PFSK-1 (cell line): Measurements from ENCODE around the gene PNRC1.

Experiments
- FOXP2 ChIP-seq: optimal IDR thresholded peaks from 2 replicates; pipeline ENCODE3; 2011; ENCODE audit warnings: borderline replicate concordance, control low read depth, inconsistent platforms; ENCODE audit not compliant: insufficient read depth; ENCODE audit errors: extremely low read length, extremely low read depth
- POLR2AphosphoS5 ChIP-seq: IDR thresholded peaks from 2 replicates; pipeline ENCODE4 v1.6.1; 2012; ENCODE audit warnings: low read depth, mild to moderate bottlenecking, control low read depth, low read length, moderate library complexity
- SIN3A ChIP-seq: IDR thresholded peaks from 2 replicates; pipeline ENCODE4 v1.6.1; 2012; ENCODE audit warnings: mild to moderate bottlenecking, low read length, moderate library complexity, borderline replicate concordance; ENCODE audit not compliant: insufficient read depth
- TAF1 ChIP-seq: IDR thresholded peaks from 2 replicates; pipeline ENCODE4 v1.6.1; 2012; ENCODE audit warnings: low read length, control low read depth, borderline replicate concordance; ENCODE audit not compliant: insufficient read depth
- TF ChIP-seq, protein P1 (sequence below), 2 experiments: IDR thresholded peaks; 2 replicates each; pipeline versions ENCODE4 v1.6.1 to v1.8.0; 2011 to 2012; ENCODE audit warnings: low read depth in 2 of 2, low read length in 2 of 2, control low read depth in 1 of 2, inconsistent platforms in 1 of 2, mild to moderate bottlenecking in 1 of 2, moderate library complexity in 1 of 2; ENCODE audit not compliant: insufficient read depth in 1 of 2

Gene PNRC1

DNA sequence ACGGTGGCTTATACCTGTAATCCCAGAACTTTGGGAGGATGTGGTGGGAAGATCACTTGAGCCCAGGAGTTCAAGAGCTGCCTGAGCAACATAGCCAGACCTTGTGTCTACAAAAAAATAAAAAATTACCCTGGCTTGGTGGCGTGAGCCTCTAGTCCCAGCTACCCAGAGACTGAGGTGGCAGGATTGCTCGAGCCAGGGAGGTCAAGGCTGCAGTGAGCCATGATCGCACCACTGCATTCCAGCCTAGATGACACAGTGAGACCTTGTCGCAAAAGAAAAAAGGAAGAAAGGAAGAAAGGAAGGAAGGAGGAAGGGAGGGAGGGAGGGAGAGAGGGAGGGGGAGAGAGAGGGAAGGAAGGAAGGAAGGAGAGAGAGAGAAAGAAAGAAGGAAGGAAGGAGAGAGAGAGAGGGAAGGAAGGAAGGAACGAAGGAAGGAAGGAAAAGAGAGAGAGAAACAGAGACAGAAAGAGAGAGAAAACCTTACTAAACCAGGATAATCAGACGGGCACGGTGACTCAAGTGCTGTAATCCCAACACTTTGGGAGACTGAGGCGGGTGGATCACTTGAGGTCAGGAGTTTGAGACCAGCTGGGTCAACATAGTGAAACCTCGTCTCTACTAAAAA, 10.9 kb upstream of the PNRC1 start:
- TF ChIP-seq, protein P1, sequence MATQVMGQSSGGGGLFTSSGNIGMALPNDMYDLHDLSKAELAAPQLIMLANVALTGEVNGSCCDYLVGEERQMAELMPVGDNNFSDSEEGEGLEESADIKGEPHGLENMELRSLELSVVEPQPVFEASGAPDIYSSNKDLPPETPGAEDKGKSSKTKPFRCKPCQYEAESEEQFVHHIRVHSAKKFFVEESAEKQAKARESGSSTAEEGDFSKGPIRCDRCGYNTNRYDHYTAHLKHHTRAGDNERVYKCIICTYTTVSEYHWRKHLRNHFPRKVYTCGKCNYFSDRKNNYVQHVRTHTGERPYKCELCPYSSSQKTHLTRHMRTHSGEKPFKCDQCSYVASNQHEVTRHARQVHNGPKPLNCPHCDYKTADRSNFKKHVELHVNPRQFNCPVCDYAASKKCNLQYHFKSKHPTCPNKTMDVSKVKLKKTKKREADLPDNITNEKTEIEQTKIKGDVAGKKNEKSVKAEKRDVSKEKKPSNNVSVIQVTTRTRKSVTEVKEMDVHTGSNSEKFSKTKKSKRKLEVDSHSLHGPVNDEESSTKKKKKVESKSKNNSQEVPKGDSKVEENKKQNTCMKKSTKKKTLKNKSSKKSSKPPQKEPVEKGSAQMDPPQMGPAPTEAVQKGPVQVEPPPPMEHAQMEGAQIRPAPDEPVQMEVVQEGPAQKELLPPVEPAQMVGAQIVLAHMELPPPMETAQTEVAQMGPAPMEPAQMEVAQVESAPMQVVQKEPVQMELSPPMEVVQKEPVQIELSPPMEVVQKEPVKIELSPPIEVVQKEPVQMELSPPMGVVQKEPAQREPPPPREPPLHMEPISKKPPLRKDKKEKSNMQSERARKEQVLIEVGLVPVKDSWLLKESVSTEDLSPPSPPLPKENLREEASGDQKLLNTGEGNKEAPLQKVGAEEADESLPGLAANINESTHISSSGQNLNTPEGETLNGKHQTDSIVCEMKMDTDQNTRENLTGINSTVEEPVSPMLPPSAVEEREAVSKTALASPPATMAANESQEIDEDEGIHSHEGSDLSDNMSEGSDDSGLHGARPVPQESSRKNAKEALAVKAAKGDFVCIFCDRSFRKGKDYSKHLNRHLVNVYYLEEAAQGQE (IDR thresholded peaks at IDR 0.05; ENCODE audit: insufficient read depth in 1 of 2, low read depth in 2 of 2, low read length in 2 of 2), result no peak
- TF ChIP-seq POLR2AphosphoS5 (no peak), FOXP2 (no peak), TAF1 (no peak), SIN3A (no peak)

DNA sequence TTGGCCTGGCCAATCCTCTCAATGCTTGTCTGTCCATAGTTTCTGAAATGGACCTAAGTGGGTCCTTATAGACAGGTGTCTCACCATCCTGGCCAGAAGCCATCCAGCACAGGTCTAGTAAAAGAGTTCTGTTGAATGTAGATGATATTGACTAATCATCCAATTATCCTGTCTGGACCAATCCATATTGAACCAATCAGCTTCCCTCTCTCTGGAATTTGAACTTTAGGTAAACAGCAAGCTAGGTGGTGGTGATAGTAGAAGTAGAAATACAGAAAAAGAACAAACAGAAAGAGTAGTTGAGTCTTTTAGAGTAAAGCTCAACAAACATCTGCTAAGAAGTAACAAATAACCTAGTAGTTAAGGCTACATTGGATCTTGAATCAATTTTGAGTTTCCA, 9.5 kb upstream of the PNRC1 start:
- TF ChIP-seq TAF1, result no peak
- no peak for TF ChIP-seq FOXP2
- TF ChIP-seq SIN3A, result no peak
- TF ChIP-seq POLR2AphosphoS5, result no peak
- TF ChIP-seq, protein P1 (IDR thresholded peaks at IDR 0.05; ENCODE audit: insufficient read depth in 1 of 2, low read depth in 2 of 2, low read length in 2 of 2), result no peak

DNA sequence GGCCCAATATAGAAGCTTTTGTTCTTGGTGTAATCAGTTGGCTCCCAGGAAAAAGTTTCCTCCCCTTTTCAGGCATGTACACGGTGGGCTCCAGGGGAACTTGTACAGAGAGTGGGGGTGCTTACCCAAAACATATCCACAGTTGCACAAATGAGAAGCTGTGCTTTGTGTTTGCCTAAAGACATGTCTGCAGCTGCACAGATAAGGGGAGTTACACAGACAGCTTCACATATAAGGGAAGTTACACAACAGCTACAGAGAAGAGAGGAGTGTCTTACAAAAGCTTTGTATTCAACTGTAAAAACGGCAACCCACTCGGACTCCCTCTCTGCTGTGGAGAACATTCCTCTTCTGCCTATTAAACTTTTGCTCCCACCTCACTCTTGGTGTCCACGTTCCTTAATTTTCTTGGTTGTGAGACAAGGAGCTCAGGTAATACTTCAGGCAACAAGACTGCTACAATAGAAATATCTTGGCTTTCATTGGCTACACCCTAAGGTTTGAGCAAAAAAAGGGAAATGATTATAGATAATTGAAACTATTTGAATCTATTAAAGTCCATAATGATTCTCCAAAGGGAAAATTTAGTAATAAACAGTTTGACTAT, 7.4 kb upstream of the PNRC1 start:
- no peak for TF ChIP-seq SIN3A
- TF ChIP-seq FOXP2, result no peak
- TF ChIP-seq TAF1, result no peak
- TF ChIP-seq, protein P1 (IDR thresholded peaks at IDR 0.05; ENCODE audit: insufficient read depth in 1 of 2, low read depth in 2 of 2, low read length in 2 of 2), result no peak
- TF ChIP-seq POLR2AphosphoS5, result no peak

DNA sequence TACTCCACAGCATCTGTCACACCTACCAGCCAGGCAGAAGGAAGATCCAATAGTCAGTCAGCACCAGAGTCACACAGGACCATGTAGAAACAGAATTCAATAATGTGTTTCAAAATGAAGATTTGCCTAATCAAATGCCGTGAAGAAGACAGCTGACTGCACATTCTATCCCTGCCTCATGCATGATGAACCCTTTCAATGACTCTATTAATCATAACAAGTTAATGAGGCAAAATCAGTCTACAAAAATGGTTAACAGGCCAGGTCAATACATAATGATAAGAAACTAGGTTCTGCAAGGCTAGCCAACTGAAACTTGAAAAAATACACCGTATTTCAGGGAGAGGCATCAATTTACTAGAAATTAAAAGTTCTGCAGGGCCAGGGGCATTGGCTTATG, 6.7 kb upstream of the PNRC1 start:
- no peak for TF ChIP-seq SIN3A
- TF ChIP-seq FOXP2, result no peak
- no peak for TF ChIP-seq POLR2AphosphoS5
- no peak for TF ChIP-seq TAF1
- TF ChIP-seq, protein P1 (IDR thresholded peaks at IDR 0.05; ENCODE audit: insufficient read depth in 1 of 2, low read depth in 2 of 2, low read length in 2 of 2), result no peak
